Measurements from ENCODE around the gene IPMK. TPM values are rescaled to one million over a fixed set of nuclear protein-coding genes. Genes with fewer than 3 reads are reported as not detected.

IPMK gene
- polyA plus RNA-seq, 2 donors, result 3.4 to 3.5 TPM

DNA sequence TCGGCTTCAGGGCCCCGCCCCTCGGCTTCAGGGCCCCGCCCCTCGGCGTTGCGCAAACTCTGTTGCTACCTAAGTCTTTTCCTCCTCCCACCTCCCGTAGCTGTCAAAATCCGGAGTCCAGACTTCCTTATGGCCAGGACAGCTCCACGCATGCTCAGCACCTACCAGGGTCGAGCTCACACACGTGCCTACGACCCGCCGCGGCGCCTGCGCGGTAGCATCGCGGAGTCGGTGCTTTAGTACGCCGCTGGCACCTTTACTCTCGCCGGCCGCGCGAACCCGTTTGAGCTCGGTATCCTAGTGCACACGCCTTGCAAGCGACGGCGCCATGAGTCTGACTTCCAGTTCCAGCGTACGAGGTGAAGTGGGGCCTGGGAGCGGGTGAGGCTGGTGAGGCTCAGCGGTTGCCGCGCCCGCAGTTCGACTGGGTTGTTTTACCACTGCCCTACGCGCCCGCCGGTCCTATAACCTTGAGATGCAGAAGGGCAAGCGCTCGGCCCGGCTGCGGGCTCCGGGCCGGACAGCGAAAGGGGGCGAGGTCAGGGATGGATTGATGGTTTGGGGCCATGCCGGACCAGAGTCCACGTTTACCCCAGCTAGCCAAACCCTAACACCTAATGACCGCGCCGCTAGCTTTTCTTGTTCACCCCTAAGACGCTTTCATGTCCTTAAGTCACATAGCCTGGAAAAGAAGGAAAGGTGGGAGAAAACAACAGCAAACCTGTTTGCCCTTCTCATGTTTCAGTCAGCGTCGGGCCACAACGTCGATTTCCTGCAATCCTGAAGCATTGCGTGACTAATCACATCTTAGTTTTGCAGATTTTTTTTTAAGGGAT is 1.5 kb upstream of the IPMK start, which contains the start of gene CISD1:
TSS of gene CISD1 (plus strand) at position 217 of the 836 bp plus-strand sequence. CDS start at position 329, 112 bp downstream.
- Histone ChIP-seq H3K27ac (ENCODE audit: low read depth in 2 of 2, low read length in 1 of 2) (peak within 1 kb of the TSS; percentile 98 to 99), H3K27me3 (ENCODE audit: control insufficient read depth in 1 of 2, insufficient read depth in 2 of 2, low read length in 2 of 2) (no peaks in the 10 kb centered on the region), H3K4me1 (ENCODE audit: control insufficient read depth in 2 of 2, insufficient read depth in 2 of 2, low read length in 1 of 2) (no peaks in the 10 kb centered on the region), H3K9me3 (ENCODE audit: control insufficient read depth in 2 of 2, insufficient read depth in 1 of 2, low read depth in 1 of 2, low read length in 1 of 2) (no peaks in the 10 kb centered on the region), H3K4me3 (ENCODE audit: low read depth in 1 of 2, low read length in 2 of 2) (peak within 1 kb of the TSS; percentile 71 to 94), H3K36me3 (ENCODE audit: control insufficient read depth in 2 of 2, insufficient read depth in 2 of 2, low read length in 1 of 2) (no peaks in the 10 kb centered on the region)
- WGBS, 2 donors, result 0% methylated on average over 66 of the region's 66 CpGs

GRCh38 chr10:58268454-58268945 is 806 bp upstream of the IPMK start:
- peak overlapping the region; percentile 71 to 94 for H3K4me3 ChIP-seq (ENCODE audit: low read depth in 1 of 2, low read length in 2 of 2)
- no peaks in the 10 kb centered on the region for H3K4me1 ChIP-seq (ENCODE audit: control insufficient read depth in 2 of 2, insufficient read depth in 2 of 2, low read length in 1 of 2)
- H3K9me3 ChIP-seq (ENCODE audit: control insufficient read depth in 2 of 2, insufficient read depth in 1 of 2, low read depth in 1 of 2, low read length in 1 of 2), result no peaks in the 10 kb centered on the region
- H3K27me3 ChIP-seq (ENCODE audit: control insufficient read depth in 1 of 2, insufficient read depth in 2 of 2, low read length in 2 of 2), result no peaks in the 10 kb centered on the region
- 0 to 1% methylated on average over 13 of the region's 13 CpGs for WGBS, 2 donors
- H3K36me3 ChIP-seq (ENCODE audit: control insufficient read depth in 2 of 2, insufficient read depth in 2 of 2, low read length in 1 of 2), result no peaks in the 10 kb centered on the region
- H3K27ac ChIP-seq (ENCODE audit: low read depth in 2 of 2, low read length in 1 of 2), result peak overlapping the region; percentile 98 to 99

DNA sequence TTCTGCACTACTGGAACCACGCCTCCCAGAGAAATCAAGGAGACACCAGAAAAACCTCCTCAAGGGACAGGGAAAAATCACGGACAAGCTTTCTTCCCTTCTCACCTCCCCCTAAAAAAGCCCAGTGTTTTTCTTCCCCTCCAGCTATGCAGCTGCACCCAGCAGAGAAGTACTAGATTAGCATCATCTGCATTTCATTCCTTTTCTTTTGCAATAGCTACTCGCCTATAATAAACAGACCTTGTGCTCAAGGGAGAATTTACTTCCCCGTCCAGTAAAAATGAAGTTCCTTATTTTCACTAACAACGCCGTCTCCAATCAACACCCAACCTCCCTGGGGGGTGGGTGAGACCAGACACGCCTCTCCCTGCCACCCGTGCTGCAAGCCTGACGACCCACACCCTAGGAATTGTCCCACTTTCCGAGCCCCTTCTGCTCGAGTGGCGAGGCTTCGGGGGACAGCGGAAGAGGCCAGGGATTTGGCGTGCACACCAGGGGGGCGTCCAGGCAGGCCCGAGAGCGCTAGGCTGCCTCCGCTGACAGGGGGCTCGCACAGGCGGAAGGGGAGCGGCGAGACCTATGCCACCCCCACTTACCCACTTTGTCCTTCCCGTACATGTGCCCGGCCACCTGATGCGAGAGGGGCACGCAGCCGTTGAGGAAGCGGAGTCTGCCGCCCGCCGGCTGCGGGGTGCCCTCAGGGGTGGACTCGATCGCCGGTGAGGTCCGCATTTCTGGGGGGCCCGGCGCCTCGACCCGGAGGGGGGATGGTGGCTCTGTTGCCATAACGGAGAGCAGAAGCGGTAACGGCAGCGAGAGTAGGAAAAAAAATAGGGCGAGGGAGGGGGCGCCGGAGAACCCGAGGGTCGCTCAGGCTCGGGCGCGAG is 625 bp downstream of the IPMK start:
- WGBS, 2 donors, result 0 to 1% methylated on average over 51 to 53 of the region's 53 CpGs
- H3K9me3 ChIP-seq (ENCODE audit: control insufficient read depth in 2 of 2, insufficient read depth in 1 of 2, low read depth in 1 of 2, low read length in 1 of 2), result no peaks in the 10 kb centered on the region
- H3K4me3 ChIP-seq (ENCODE audit: low read depth in 1 of 2, low read length in 2 of 2), result peak overlapping the region; percentile 71 to 94
- no peaks in the 10 kb centered on the region for H3K4me1 ChIP-seq (ENCODE audit: control insufficient read depth in 2 of 2, insufficient read depth in 2 of 2, low read length in 1 of 2)
- no peaks in the 10 kb centered on the region for H3K27me3 ChIP-seq (ENCODE audit: control insufficient read depth in 1 of 2, insufficient read depth in 2 of 2, low read length in 2 of 2)
- peak overlapping the region; percentile 96 to 99 for H3K27ac ChIP-seq (ENCODE audit: low read depth in 2 of 2, low read length in 1 of 2)
- no peaks in the 10 kb centered on the region for H3K36me3 ChIP-seq (ENCODE audit: control insufficient read depth in 2 of 2, insufficient read depth in 2 of 2, low read length in 1 of 2)

GRCh38 chr10:58266003-58266825 is 1.5 kb downstream of the IPMK start:
- no peaks in the 10 kb centered on the region for H3K36me3 ChIP-seq (ENCODE audit: control insufficient read depth in 2 of 2, insufficient read depth in 2 of 2, low read length in 1 of 2)
- H3K4me1 ChIP-seq (ENCODE audit: control insufficient read depth in 2 of 2, insufficient read depth in 2 of 2, low read length in 1 of 2), result no peaks in the 10 kb centered on the region
- H3K27me3 ChIP-seq (ENCODE audit: control insufficient read depth in 1 of 2, insufficient read depth in 2 of 2, low read length in 2 of 2), result no peaks in the 10 kb centered on the region
- peak overlapping the region; percentile 96 to 99 for H3K27ac ChIP-seq (ENCODE audit: low read depth in 2 of 2, low read length in 1 of 2)
- no peaks in the 10 kb centered on the region for H3K9me3 ChIP-seq (ENCODE audit: control insufficient read depth in 2 of 2, insufficient read depth in 1 of 2, low read depth in 1 of 2, low read length in 1 of 2)
- H3K4me3 ChIP-seq (ENCODE audit: low read depth in 1 of 2, low read length in 2 of 2), result peak overlapping the region; percentile 71 to 94
- WGBS, 2 donors, result 3 to 4% methylated on average over 14 of the region's 14 CpGs

- no peaks in the 10 kb centered on the region for H3K36me3 ChIP-seq (ENCODE audit: control insufficient read depth in 2 of 2, insufficient read depth in 2 of 2, low read length in 1 of 2)
- H3K27ac ChIP-seq (ENCODE audit: low read depth in 2 of 2, low read length in 1 of 2), result no peak overlapping the region
- H3K9me3 ChIP-seq (ENCODE audit: control insufficient read depth in 2 of 2, insufficient read depth in 1 of 2, low read depth in 1 of 2, low read length in 1 of 2), result no peaks in the 10 kb centered on the region
- 17 to 36% methylated on average over 1 of the region's 1 CpG for WGBS, 2 donors
- H3K4me3 ChIP-seq (ENCODE audit: low read depth in 1 of 2, low read length in 2 of 2), result peak overlapping the region in 1 of 2 donors; percentile 71
- no peaks in the 10 kb centered on the region for H3K4me1 ChIP-seq (ENCODE audit: control insufficient read depth in 2 of 2, insufficient read depth in 2 of 2, low read length in 1 of 2)
- no peaks in the 10 kb centered on the region for H3K27me3 ChIP-seq (ENCODE audit: control insufficient read depth in 1 of 2, insufficient read depth in 2 of 2, low read length in 2 of 2)
These were observed 2.4 kb downstream of the IPMK start for GRCh38 chr10:58265249-58265648.

- Histone ChIP-seq H3K4me1 (ENCODE audit: control insufficient read depth in 2 of 2, insufficient read depth in 2 of 2, low read length in 1 of 2) (no peaks in the 10 kb centered on the region), H3K36me3 (ENCODE audit: control insufficient read depth in 2 of 2, insufficient read depth in 2 of 2, low read length in 1 of 2) (no peaks in the 10 kb centered on the region), H3K27ac (ENCODE audit: low read depth in 2 of 2, low read length in 1 of 2) (no peak overlapping the region), H3K4me3 (ENCODE audit: low read depth in 1 of 2, low read length in 2 of 2) (peak overlapping the region in 1 of 2 donors; percentile 28), H3K27me3 (ENCODE audit: control insufficient read depth in 1 of 2, insufficient read depth in 2 of 2, low read length in 2 of 2) (no peaks in the 10 kb centered on the region), H3K9me3 (ENCODE audit: control insufficient read depth in 2 of 2, insufficient read depth in 1 of 2, low read depth in 1 of 2, low read length in 1 of 2) (no peaks in the 10 kb centered on the region)
- 54 to 60% methylated on average over 5 of the region's 5 CpGs for WGBS, 2 donors
These were observed 2.9 kb downstream of the IPMK start for GRCh38 chr10:58264780-58265179.

DNA sequence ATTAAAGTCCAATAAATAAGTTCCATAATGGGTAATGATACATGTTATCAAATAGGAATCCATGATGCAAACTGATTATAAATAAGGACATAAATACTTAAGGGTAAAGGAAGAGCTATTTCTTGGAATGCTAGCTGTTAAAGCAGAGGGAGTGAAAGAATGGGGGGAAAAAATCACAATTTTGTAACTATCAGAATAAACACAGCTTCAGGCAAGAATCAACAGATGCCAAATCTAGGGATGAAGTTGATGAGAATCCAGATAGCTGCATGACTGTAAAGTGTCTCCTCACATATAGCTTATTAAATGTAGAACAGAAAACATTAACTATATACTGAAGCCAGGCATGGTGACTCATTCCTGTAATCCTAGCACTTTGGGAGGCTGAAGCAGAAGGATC is 4.9 kb downstream of the IPMK start:
- no peak overlapping the region for H3K4me3 ChIP-seq (ENCODE audit: low read depth in 1 of 2, low read length in 2 of 2)
- H3K36me3 ChIP-seq (ENCODE audit: control insufficient read depth in 2 of 2, insufficient read depth in 2 of 2, low read length in 1 of 2), result peaks cover 0 to 2% of the 10 kb centered on the region in 2 donors
- H3K9me3 ChIP-seq (ENCODE audit: control insufficient read depth in 2 of 2, insufficient read depth in 1 of 2, low read depth in 1 of 2, low read length in 1 of 2), result no peaks in the 10 kb centered on the region

DNA sequence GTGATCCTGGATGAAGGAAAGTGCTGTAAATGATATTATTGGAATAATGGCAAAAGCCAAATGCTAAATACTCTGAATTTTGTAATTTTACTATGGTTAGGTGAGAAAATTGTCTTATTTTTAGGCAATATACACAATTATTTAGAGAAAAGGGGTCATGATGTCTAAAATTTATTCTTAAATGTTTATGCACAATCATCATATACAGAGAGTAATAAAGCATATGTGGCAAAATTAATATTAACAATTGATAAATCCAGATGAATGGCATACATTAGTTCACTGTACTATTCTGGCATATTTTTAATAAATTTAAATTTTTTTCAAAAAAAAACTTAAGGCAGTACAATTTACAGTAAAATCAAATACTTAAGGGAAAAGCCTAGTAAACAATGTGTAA is 7.4 kb downstream of the IPMK start:
- H3K4me3 ChIP-seq (ENCODE audit: low read depth in 1 of 2, low read length in 2 of 2), result no peak overlapping the region
- H3K36me3 ChIP-seq (ENCODE audit: control insufficient read depth in 2 of 2, insufficient read depth in 2 of 2, low read length in 1 of 2), result peaks cover 0 to 2% of the 10 kb centered on the region in 2 donors
- no peak overlapping the region for H3K27ac ChIP-seq (ENCODE audit: low read depth in 2 of 2, low read length in 1 of 2)
- H3K9me3 ChIP-seq (ENCODE audit: control insufficient read depth in 2 of 2, insufficient read depth in 1 of 2, low read depth in 1 of 2, low read length in 1 of 2), result no peaks in the 10 kb centered on the region
- no peaks in the 10 kb centered on the region for H3K27me3 ChIP-seq (ENCODE audit: control insufficient read depth in 1 of 2, insufficient read depth in 2 of 2, low read length in 2 of 2)
- H3K4me1 ChIP-seq (ENCODE audit: control insufficient read depth in 2 of 2, insufficient read depth in 2 of 2, low read length in 1 of 2), result no peaks in the 10 kb centered on the region

More for the DNA sequence above, 4.9 kb downstream of the IPMK start:
- no peak overlapping the region for H3K27ac ChIP-seq (ENCODE audit: low read depth in 2 of 2, low read length in 1 of 2)
- H3K4me1 ChIP-seq (ENCODE audit: control insufficient read depth in 2 of 2, insufficient read depth in 2 of 2, low read length in 1 of 2), result no peaks in the 10 kb centered on the region
- no peaks in the 10 kb centered on the region for H3K27me3 ChIP-seq (ENCODE audit: control insufficient read depth in 1 of 2, insufficient read depth in 2 of 2, low read length in 2 of 2)
